Measurements from ENCODE around the gene BEND4.

- no peak for TF ChIP-seq ZFP3 (CRISPR knock-in tag; IDR thresholded peaks at IDR 0.05)
- TF ChIP-seq, protein P1, sequence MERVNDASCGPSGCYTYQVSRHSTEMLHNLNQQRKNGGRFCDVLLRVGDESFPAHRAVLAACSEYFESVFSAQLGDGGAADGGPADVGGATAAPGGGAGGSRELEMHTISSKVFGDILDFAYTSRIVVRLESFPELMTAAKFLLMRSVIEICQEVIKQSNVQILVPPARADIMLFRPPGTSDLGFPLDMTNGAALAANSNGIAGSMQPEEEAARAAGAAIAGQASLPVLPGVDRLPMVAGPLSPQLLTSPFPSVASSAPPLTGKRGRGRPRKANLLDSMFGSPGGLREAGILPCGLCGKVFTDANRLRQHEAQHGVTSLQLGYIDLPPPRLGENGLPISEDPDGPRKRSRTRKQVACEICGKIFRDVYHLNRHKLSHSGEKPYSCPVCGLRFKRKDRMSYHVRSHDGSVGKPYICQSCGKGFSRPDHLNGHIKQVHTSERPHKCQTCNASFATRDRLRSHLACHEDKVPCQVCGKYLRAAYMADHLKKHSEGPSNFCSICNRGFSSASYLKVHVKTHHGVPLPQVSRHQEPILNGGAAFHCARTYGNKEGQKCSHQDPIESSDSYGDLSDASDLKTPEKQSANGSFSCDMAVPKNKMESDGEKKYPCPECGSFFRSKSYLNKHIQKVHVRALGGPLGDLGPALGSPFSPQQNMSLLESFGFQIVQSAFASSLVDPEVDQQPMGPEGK (CRISPR knock-in tag; IDR thresholded peaks at IDR 0.05; ENCODE audit: borderline replicate concordance), result no peak
- TF ChIP-seq, protein P2, sequence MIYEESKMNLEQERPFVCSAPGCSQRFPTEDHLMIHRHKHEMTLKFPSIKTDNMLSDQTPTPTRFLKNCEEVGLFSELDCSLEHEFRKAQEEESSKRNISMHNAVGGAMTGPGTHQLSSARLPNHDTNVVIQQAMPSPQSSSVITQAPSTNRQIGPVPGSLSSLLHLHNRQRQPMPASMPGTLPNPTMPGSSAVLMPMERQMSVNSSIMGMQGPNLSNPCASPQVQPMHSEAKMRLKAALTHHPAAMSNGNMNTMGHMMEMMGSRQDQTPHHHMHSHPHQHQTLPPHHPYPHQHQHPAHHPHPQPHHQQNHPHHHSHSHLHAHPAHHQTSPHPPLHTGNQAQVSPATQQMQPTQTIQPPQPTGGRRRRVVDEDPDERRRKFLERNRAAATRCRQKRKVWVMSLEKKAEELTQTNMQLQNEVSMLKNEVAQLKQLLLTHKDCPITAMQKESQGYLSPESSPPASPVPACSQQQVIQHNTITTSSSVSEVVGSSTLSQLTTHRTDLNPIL (CRISPR knock-in tag; IDR thresholded peaks at IDR 0.05; ENCODE audit: low read depth), result no peak
These were observed 74.2 kb downstream of the BEND4 start for GRCh38 chr4:42078184-42078801.

Data from SK-N-SH treated with all-trans-retinoic acid at 6 μM for 48 hours (cell line).